Measurements from ENCODE around the gene MRRF.

MRRF gene

DNA sequence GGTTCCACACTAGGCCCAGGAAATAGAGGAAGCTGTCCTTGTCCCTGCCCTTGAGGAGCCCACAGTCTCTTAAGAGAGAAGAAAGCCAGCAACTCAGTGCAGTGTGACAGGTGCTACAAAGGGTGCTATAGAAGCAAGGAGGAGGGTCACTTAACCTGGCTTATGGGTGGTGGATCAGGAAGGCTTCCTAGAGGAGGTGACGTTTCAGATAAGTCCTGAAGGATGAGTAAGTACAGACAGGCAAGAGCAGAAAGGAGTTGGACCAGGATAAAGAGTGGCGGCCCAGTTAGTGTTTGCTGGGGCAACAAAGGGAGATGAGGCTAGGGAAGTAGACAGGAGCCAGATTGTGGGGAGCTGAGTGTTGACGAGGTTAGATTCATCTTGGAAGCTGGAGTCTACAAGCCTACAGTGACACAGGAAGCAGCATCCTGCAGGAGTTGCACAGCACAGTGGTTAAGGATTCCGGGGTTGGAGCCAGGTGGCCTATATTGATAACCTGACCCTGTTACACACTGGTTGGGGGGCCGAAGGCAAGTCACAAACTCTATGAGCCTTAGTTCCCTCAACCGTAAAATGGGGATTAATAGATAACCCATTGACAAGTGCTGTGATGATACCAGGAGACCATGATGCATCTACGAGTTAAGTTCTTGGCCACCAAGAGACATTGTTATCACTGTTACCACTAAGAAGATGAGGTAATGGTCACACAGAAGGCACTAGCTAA, 30.5 kb upstream of the MRRF start:
- WGBS (ENCODE audit: extremely low coverage, insufficient coverage, insufficient read length) = no CpG with 5 or more reads among the region's 7 CpGs

GRCh38 chr9:122236681-122237080, 28.0 kb upstream of the MRRF start:
- WGBS (ENCODE audit: extremely low coverage, insufficient coverage, insufficient read length) = no CpG with 5 or more reads among the region's 10 CpGs
- DNase-seq = no peak
- H2AK5ac ChIP-seq (ENCODE audit: low read length) = no peak overlapping the region

More for the DNA sequence above, 30.5 kb upstream of the MRRF start:
- Histone ChIP-seq H3K79me1 (ENCODE audit: low read length) (no peaks in the 10 kb centered on the region), H3K4me3 (ENCODE audit: low read depth, low read length) (no peak overlapping the region), H3K36me3 (ENCODE audit: control insufficient read depth in 1 of 2, insufficient read depth in 2 of 2, low read length in 2 of 2) (no peaks in the 10 kb centered on the region), H2AK5ac (ENCODE audit: low read length) (no peak overlapping the region), H3K14ac (ENCODE audit: low read length) (no peak overlapping the region), H3K4ac (ENCODE audit: low read depth, low read length) (no peak overlapping the region), H3K23ac (ENCODE audit: low read length) (no peak overlapping the region), H3K79me2 (ENCODE audit: control insufficient read depth, insufficient read depth, low read length, poor library complexity) (no peaks in the 10 kb centered on the region), H3K18ac (ENCODE audit: low read length) (no peak overlapping the region), H4K12ac (ENCODE audit: low read depth, low read length) (no peak overlapping the region), H2AFZ (ENCODE audit: insufficient read depth, low read length, poor library complexity) (no peak overlapping the region), H2BK120ac (ENCODE audit: insufficient read depth, low read length, poor library complexity) (no peak overlapping the region), H2BK12ac (ENCODE audit: low read length) (no peak overlapping the region), H3K27ac (ENCODE audit: low read depth, low read length) (no peak overlapping the region), H3K9ac (ENCODE audit: low read length) (no peak overlapping the region), H3K4me1 (ENCODE audit: control insufficient read depth in 1 of 2, insufficient read depth in 2 of 2, low read length in 2 of 2) (no peaks in the 10 kb centered on the region), H2BK5ac (ENCODE audit: low read depth, low read length, poor library complexity) (no peak overlapping the region), H3K4me2 (ENCODE audit: low read length) (no peak overlapping the region), H4K8ac (ENCODE audit: low read depth, low read length) (no peak overlapping the region), H3K27me3 (ENCODE audit: insufficient read depth, low read length) (peaks cover 20% of the 10 kb centered on the region), H4K91ac (ENCODE audit: low read depth, low read length) (no peak overlapping the region), H3K9me3 (ENCODE audit: insufficient read depth, low read depth, low read length) (peaks cover 4% of the 10 kb centered on the region)
- no peak for DNase-seq

DNA sequence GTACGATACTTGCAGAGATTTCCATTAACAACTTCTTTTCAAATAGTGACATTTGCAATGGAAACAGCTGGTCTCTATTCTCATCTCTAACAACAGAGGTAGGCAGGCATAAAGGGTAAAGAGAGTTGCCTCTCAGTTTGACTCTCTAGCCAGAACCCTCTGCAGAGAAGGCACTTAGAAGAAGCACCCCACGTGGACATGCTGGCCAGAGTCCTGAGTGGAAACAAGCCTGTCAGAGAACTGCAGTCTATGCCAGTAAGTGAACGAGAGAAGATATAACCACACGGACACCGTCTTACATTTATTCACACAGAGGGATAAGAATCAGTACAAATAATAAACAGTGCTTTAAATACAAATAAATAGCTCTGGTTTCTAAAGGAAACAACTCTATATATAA, 25.0 kb upstream of the MRRF start:
- Histone ChIP-seq H3K27ac (ENCODE audit: low read depth, low read length) (no peak overlapping the region), H3K79me1 (ENCODE audit: low read length) (no peaks in the 10 kb centered on the region), H2BK12ac (ENCODE audit: low read length) (no peak overlapping the region), H4K8ac (ENCODE audit: low read depth, low read length) (no peak overlapping the region), H3K9ac (ENCODE audit: low read length) (no peak overlapping the region), H3K23ac (ENCODE audit: low read length) (no peak overlapping the region), H3K4me2 (ENCODE audit: low read length) (no peak overlapping the region), H3K36me3 (ENCODE audit: control insufficient read depth in 1 of 2, insufficient read depth in 2 of 2, low read length in 2 of 2) (peaks cover 0 to 16% of the 10 kb centered on the region in 2 experiments), H3K4me3 (ENCODE audit: low read depth, low read length) (no peak overlapping the region), H3K4ac (ENCODE audit: low read depth, low read length) (no peak overlapping the region), H3K27me3 (ENCODE audit: insufficient read depth, low read length) (no peaks in the 10 kb centered on the region), H2BK120ac (ENCODE audit: insufficient read depth, low read length, poor library complexity) (no peak overlapping the region), H2BK5ac (ENCODE audit: low read depth, low read length, poor library complexity) (no peak overlapping the region), H4K91ac (ENCODE audit: low read depth, low read length) (no peak overlapping the region), H3K14ac (ENCODE audit: low read length) (no peak overlapping the region), H3K79me2 (ENCODE audit: control insufficient read depth, insufficient read depth, low read length, poor library complexity) (no peaks in the 10 kb centered on the region), H4K12ac (ENCODE audit: low read depth, low read length) (no peak overlapping the region), H2AK5ac (ENCODE audit: low read length) (no peak overlapping the region), H3K4me1 (ENCODE audit: control insufficient read depth in 1 of 2, insufficient read depth in 2 of 2, low read length in 2 of 2) (no peaks in the 10 kb centered on the region), H2AFZ (ENCODE audit: insufficient read depth, low read length, poor library complexity) (no peak overlapping the region), H3K9me3 (ENCODE audit: insufficient read depth, low read depth, low read length) (no peaks in the 10 kb centered on the region), H3K18ac (ENCODE audit: low read length) (no peak overlapping the region)
- no peak for DNase-seq
- no CpG with 5 or more reads among the region's 5 CpGs for WGBS (ENCODE audit: extremely low coverage, insufficient coverage, insufficient read length)

More at GRCh38 chr9:122236681-122237080, 28.0 kb upstream of the MRRF start:
- no peaks in the 10 kb centered on the region for H3K79me2 ChIP-seq (ENCODE audit: control insufficient read depth, insufficient read depth, low read length, poor library complexity)
- H3K4me2 ChIP-seq (ENCODE audit: low read length) = no peak overlapping the region
- H3K23ac ChIP-seq (ENCODE audit: low read length) = no peak overlapping the region
- no peak overlapping the region for H2BK5ac ChIP-seq (ENCODE audit: low read depth, low read length, poor library complexity)
- no peak overlapping the region for H3K9ac ChIP-seq (ENCODE audit: low read length)
- H3K4ac ChIP-seq (ENCODE audit: low read depth, low read length) = no peak overlapping the region
- H3K27ac ChIP-seq (ENCODE audit: low read depth, low read length) = no peak overlapping the region
- H4K8ac ChIP-seq (ENCODE audit: low read depth, low read length) = no peak overlapping the region
- H4K91ac ChIP-seq (ENCODE audit: low read depth, low read length) = no peak overlapping the region
- H3K9me3 ChIP-seq (ENCODE audit: insufficient read depth, low read depth, low read length) = peaks cover 2% of the 10 kb centered on the region
- H2BK120ac ChIP-seq (ENCODE audit: insufficient read depth, low read length, poor library complexity) = no peak overlapping the region
- H3K4me1 ChIP-seq (ENCODE audit: control insufficient read depth in 1 of 2, insufficient read depth in 2 of 2, low read length in 2 of 2) = no peaks in the 10 kb centered on the region
- peaks cover 0 to 4% of the 10 kb centered on the region in 2 experiments for H3K36me3 ChIP-seq (ENCODE audit: control insufficient read depth in 1 of 2, insufficient read depth in 2 of 2, low read length in 2 of 2)
- H3K4me3 ChIP-seq (ENCODE audit: low read depth, low read length) = no peak overlapping the region
- no peaks in the 10 kb centered on the region for H3K79me1 ChIP-seq (ENCODE audit: low read length)
- H4K12ac ChIP-seq (ENCODE audit: low read depth, low read length) = no peak overlapping the region
- no peak overlapping the region for H3K18ac ChIP-seq (ENCODE audit: low read length)
- no peak overlapping the region for H2BK12ac ChIP-seq (ENCODE audit: low read length)
- H3K27me3 ChIP-seq (ENCODE audit: insufficient read depth, low read length) = no peaks in the 10 kb centered on the region
- H2AFZ ChIP-seq (ENCODE audit: insufficient read depth, low read length, poor library complexity) = no peak overlapping the region
- H3K14ac ChIP-seq (ENCODE audit: low read length) = no peak overlapping the region

- Histone ChIP-seq H3K36me3 (ENCODE audit: control insufficient read depth in 1 of 2, insufficient read depth in 2 of 2, low read length in 2 of 2) (peaks cover 9 to 29% of the 10 kb centered on the region in 2 experiments), H2BK120ac (ENCODE audit: insufficient read depth, low read length, poor library complexity) (no peak overlapping the region), H3K14ac (ENCODE audit: low read length) (no peak overlapping the region), H3K9ac (ENCODE audit: low read length) (no peak overlapping the region), H3K4me1 (ENCODE audit: control insufficient read depth in 1 of 2, insufficient read depth in 2 of 2, low read length in 2 of 2) (no peaks in the 10 kb centered on the region), H3K27ac (ENCODE audit: low read depth, low read length) (no peak overlapping the region), H2AFZ (ENCODE audit: insufficient read depth, low read length, poor library complexity) (no peak overlapping the region), H3K79me1 (ENCODE audit: low read length) (no peaks in the 10 kb centered on the region), H2BK5ac (ENCODE audit: low read depth, low read length, poor library complexity) (no peak overlapping the region), H3K9me3 (ENCODE audit: insufficient read depth, low read depth, low read length) (no peaks in the 10 kb centered on the region), H3K23ac (ENCODE audit: low read length) (no peak overlapping the region), H3K79me2 (ENCODE audit: control insufficient read depth, insufficient read depth, low read length, poor library complexity) (no peaks in the 10 kb centered on the region), H3K18ac (ENCODE audit: low read length) (no peak overlapping the region), H2AK5ac (ENCODE audit: low read length) (no peak overlapping the region), H4K12ac (ENCODE audit: low read depth, low read length) (no peak overlapping the region), H3K4me3 (ENCODE audit: low read depth, low read length) (no peak overlapping the region), H3K27me3 (ENCODE audit: insufficient read depth, low read length) (no peaks in the 10 kb centered on the region), H3K4me2 (ENCODE audit: low read length) (no peak overlapping the region), H2BK12ac (ENCODE audit: low read length) (no peak overlapping the region), H3K4ac (ENCODE audit: low read depth, low read length) (no peak overlapping the region), H4K8ac (ENCODE audit: low read depth, low read length) (no peak overlapping the region), H4K91ac (ENCODE audit: low read depth, low read length) (no peak overlapping the region)
- no peak for DNase-seq
- WGBS (ENCODE audit: extremely low coverage, insufficient coverage, insufficient read length) = no CpG with 5 or more reads among the region's 3 CpGs
These were observed 20.3 kb upstream of the MRRF start for GRCh38 chr9:122244349-122244748.

All from trophoblast cell (in vitro differentiated cells and primary cell).